Right cardiac atrium (tissue), 5 donors: ENCODE data around the gene ZNF443. TPM values are rescaled to one million over a fixed set of nuclear protein-coding genes. Genes with fewer than 3 reads are reported as not detected.
"Not testable (repeated sequence)": the region's sequence is repeated elsewhere in the genome, so short reads cannot be mapped to it uniquely, and the experiment has no call there.

ENCODE experiments used
- ATAC-seq, 2 donors: fragments of 200-7000 bp; cut with Tn5 transposase; one replicate each; pipeline versions ENCODE4 v1.8.0 to v1.9.1; 2020; ENCODE audit warnings: moderate library complexity in 2 of 2, mild to moderate bottlenecking in 1 of 2
- DNase-seq, 3 donors: peaks; one replicate each; pipeline ENCODE4 v3.0.0-alpha.2; 2020
- H3K27ac ChIP-seq: one replicate; pipeline ENCODE4 v1.5.1; 2013; ENCODE audit warnings: mild to moderate bottlenecking, low read length, control low read depth, moderate library complexity
- H3K27me3 ChIP-seq: one replicate; pipeline ENCODE4 v1.6.1; 2013; ENCODE audit not compliant: control insufficient read depth, insufficient read depth
- H3K4me1 ChIP-seq: one replicate; pipeline ENCODE4 v1.6.1; 2013; ENCODE audit warnings: low read length; ENCODE audit not compliant: control insufficient read depth, insufficient read depth
- H3K4me3 ChIP-seq: one replicate; pipeline ENCODE4 v1.5.1; 2013; ENCODE audit warnings: low read length, control low read depth
- H3K9me3 ChIP-seq: one replicate; pipeline ENCODE4 v1.6.1; 2013; ENCODE audit warnings: low read length; ENCODE audit not compliant: control insufficient read depth
- WGBS: extraction: QIAGEN DNeasy Blood & Tissue Kit; methylation state at CpG from one replicate; pipeline ENCODE4 v1.1.7; 2013; 5-methylcytosine and 5-hydroxymethylcytosine counted together
- intact Hi-C, 4 donors: fragments of 100-400 bp; cut with DNase I; formaldehyde crosslinking; loops; one replicate each; pipeline versions ENCODE4 v1.11.0 to v1.14.0; 2022 to 2023
- polyA plus RNA-seq: library from polyadenylated mRNA; stranded (reverse); fragments of 200-250 nt; gene quantifications from one replicate; pipeline ENCODE4 v1.2.3, GENCODE V29; 2013
- total RNA-seq, 4 donors: library from RNA; stranded (reverse); fragmentation: NEBNext Ultra II Directional; extraction: Animal tissue kit (Norgen Biotek cat#: 25700); gene quantifications; one replicate each; pipeline ENCODE4 v1.2.1, GENCODE V29; 2021
- donor health status: healthy with polysubstance abuse.
- donor health status: DM: no; HTN: yes; CAD: no.
- donor health status: DM: no; HTN: no; CAD: no.
- donor health status: DM: no; HTN: yes; CAD: no; lungs with severe emphysema.
- donor health status: DM: yes; HTN: yes; CAD: no.

ZNF443 gene
- total and polyA plus RNA-seq, 5 donors: 1.7 to 2.7 (median 2.6) TPM

DNA sequence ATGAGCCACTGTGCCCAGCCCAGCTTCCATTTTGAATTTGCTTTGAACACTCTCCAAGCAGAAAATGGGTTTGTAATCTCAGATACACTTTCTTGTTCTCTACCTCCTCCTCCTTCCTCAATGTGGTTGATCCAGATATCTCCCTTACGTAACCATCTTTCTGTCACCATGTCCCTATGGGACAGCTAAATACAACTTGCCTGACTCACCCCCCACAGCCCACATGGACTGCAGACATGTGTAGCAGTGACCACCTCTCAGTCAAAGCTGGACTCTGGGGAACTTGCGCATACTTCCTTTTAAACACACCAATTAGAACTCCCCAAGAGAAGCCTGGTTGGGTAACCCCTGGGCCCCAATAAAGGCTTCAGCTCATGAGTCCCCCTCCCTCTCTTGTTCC, 28.9 kb downstream of the ZNF443 start:
- WGBS: 96% methylated on average over 2 of the region's 2 CpGs

DNA sequence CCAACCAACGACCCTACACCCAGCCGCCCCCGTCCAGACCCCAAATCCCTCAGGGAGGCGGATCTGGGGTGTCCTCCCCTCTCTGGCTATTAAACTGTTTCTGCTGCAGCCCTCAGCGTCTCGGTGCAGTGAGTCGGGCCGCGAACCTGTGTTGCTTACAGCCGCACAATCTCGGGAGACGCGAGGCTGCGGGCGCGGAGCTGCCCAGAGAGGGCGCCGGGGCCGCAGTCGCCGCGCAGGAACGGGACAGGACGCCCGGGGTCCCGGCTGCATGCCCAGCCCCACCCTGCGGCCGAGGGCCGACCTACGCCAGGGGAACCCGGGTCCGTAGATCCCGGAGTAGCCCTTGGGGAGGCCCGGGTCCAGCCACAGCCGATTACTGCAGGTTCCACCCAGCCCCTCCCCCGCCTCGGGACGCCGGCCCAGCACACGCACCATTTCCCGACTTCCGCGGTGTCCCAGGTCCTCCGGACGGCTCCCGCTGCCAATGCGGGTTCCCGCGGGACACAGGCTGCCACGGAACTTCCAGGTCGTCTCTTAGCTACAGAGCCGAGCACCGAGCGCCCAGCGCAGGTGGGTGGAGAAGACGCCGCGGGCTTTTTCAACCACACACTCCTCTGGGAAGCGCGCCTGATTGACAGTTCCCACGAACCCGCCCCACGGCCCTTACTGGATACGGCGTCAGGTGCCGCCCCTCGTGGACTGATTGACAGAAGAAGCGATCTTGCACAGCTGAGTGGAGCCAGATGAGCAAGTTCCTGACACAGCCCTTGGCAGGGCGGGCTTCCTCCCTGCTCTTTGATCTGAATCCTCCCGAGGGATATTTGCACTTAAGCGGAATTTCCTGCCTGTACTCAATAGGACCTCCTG, 40.0 kb downstream of the ZNF443 start, which contains the start of gene ZNF799:
TSS of gene ZNF799 (minus strand) at position 639 of the 870 bp plus-strand sequence. CDS start at position 438, 201 bp downstream.
- no peaks in the 10 kb centered on the region for H3K27me3 ChIP-seq
- intact Hi-C loops: no loop called here
- peak within 1 kb of the TSS; percentile 78 for H3K27ac ChIP-seq
- peaks cover 1% of the 10 kb centered on the region for H3K4me1 ChIP-seq
- H3K4me3 ChIP-seq: peak within 1 kb of the TSS; percentile 73
- DNase-seq (peak; percentile 98 to 100 (median 99)), ATAC-seq (peak; percentile 99 to 100)
- H3K9me3 ChIP-seq: no peaks in the 10 kb centered on the region
- under 1% methylated on average over 71 of the region's 71 CpGs for WGBS

More for the DNA sequence above, 28.9 kb downstream of the ZNF443 start:
- no peak for DNase-seq
- intact Hi-C loops: no loop called here
- H3K4me1 ChIP-seq: no peaks in the 10 kb centered on the region
- H3K9me3 ChIP-seq: no peaks in the 10 kb centered on the region
- no peaks in the 10 kb centered on the region for H3K27me3 ChIP-seq
- H3K27ac ChIP-seq: no peak overlapping the region
- no peak overlapping the region for H3K4me3 ChIP-seq
- ATAC-seq: no peak

DNA sequence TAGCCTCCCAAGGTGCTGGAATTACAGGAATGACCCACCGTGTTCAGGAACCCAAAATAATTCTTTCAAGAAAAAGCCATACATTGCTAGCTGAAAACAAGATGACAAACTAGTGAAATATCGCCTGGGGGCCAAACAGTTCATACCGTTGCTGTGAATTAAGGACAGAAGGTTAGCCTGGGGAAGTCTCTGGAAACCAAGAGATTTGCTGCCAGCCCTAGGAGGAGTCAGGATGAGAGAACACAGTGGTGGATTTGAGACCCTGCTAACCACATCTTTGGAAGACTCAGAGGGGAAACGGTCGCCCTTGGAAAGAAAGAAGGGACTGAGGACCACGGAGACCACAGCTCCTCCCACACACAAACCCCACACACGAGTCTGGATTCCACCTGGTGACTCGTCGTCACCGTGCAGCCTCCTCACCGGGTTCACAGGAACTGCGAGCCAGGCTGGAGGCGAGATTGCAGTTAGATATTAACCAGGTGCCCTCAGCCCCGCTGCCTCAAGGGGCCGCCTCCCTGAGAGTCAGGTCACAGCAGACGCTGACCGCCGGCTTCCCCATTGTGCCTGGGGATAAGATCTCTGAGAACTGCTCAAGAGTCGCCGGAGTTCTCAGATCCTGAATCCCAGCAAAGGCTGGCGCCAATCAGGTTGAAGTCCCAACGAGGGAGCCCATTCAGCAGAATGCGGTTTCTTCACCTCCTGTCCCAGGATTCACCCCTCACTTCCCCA, 40.8 kb downstream of the ZNF443 start:
- DNase-seq, intact Hi-C loops, H3K4me1 ChIP-seq, H3K9me3 ChIP-seq, H3K27me3 ChIP-seq: not testable (repeated sequence)
- peak overlapping the region; percentile 69 for H3K27ac ChIP-seq
- H3K4me3 ChIP-seq: peak overlapping the region; percentile 73
- 4% methylated on average over 23 of the region's 23 CpGs for WGBS
- ATAC-seq: peak in 1 of 2 donors; percentile 27

DNA sequence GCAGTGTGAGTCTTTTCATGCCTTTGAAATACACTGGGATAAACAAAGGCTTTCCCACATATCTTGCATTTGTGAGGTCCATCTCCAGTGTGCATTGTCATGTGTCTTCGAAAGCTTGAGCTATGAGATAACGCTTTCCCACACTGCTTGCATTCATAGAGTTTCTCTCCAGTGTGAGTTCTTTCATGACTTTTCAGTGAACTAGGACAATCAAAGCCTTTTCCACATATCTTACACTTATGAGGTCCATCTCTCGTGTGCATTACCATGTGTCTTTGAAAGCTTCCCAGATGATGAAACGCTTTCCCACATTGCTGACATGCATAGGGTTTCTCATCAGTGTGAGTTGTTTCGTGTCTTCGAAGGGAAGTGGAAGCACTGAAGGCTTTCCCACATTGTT, 49.7 kb downstream of the ZNF443 start:
- intact Hi-C loops: not testable (repeated sequence)

DNA sequence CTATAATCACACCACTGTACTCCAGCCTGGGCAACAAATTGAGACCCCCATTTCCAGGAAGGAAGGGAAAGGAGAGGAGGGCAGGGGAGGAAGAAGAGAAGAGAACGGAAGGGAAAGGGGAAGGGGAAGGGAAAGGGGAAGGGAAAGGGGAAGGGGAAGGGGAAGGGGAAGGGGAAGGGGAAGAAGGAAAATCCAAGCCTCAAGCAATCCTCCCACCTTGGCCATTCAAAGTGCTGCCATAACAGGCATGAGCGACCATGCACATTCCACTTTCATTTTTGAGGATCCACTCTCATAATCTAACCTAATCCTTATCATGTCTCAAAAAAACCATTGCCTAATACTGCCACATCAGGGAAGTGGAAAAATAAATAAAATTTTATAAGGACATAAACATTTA, 54.5 kb downstream of the ZNF443 start:
- ATAC-seq, H3K9me3 ChIP-seq: not testable (repeated sequence)
- 93% methylated on average over 2 of the region's 2 CpGs for WGBS

More for the DNA sequence above, 49.7 kb downstream of the ZNF443 start:
- not testable (repeated sequence) for H3K27me3 ChIP-seq, H3K4me1 ChIP-seq, H3K9me3 ChIP-seq, H3K4me3 ChIP-seq, DNase-seq, ATAC-seq, H3K27ac ChIP-seq
- 95% methylated on average over 6 of the region's 6 CpGs for WGBS

DNA sequence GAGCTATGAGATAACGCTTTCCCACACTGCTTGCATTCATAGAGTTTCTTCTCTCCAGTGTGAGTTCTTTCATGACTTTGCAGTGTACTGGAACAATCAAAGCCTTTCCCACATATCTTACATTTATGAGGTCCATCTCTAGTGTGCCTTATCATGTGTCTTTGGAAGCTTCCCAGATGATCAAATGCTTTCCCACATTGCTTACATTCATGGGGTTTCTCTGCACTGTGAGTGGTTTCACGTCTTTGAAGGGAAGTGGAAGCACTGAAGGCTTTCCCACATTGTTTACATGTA, 60.4 kb downstream of the ZNF443 start:
- no peaks in the 10 kb centered on the region for H3K27me3 ChIP-seq
- H3K9me3 ChIP-seq: peaks cover 3% of the 10 kb centered on the region
- no peak overlapping the region for H3K27ac ChIP-seq
- WGBS: 84% methylated on average over 2 of the region's 2 CpGs
- no peaks in the 10 kb centered on the region for H3K4me1 ChIP-seq
- H3K4me3 ChIP-seq: no peak overlapping the region
- intact Hi-C loops: no loop called here
- ATAC-seq (no peak), DNase-seq (no peak)

More for the DNA sequence above, 54.5 kb downstream of the ZNF443 start:
- H3K27ac ChIP-seq, H3K27me3 ChIP-seq, H3K4me1 ChIP-seq, H3K4me3 ChIP-seq, intact Hi-C loops, DNase-seq: not testable (repeated sequence)

DNA sequence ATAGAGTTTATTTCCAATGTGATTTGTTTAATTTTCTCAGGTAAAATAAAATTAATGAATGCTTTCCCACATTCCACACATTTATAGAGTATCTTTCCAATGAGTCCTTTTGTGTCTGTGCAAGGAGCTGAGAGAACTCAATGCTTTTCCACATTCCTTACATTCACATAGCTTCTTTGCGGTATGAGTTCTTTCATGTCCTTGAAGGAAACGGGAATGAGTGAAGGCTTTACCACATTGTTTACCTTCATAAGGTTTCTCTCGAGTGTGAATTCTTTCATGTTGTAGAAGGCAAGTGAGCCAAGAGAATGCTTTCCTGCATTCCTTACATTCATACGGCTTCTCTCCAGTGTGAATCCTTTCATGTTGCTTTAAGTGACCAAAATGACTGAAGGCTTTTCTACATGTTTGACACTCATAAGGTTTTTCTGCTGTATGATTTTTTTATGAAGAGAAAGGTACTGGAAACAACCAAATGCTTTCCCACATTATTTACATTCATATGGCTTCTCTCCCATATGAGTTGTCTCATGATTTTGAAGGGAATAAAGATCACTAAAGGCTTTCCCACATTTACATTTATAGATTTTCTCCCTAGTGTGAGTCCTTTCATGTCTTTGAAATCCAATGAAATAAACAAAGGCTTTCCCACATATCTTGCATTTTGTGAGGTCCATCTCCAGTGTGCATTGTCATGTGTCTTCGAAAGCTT, 60.9 kb downstream of the ZNF443 start:
- no peak for ATAC-seq
- no peaks in the 10 kb centered on the region for H3K27me3 ChIP-seq
- 94% methylated on average over 5 of the region's 5 CpGs for WGBS
- no peak overlapping the region for H3K27ac ChIP-seq
- no peaks in the 10 kb centered on the region for H3K4me1 ChIP-seq
- no peak for DNase-seq
- H3K4me3 ChIP-seq: no peak overlapping the region
- intact Hi-C loops: no loop called here
- H3K9me3 ChIP-seq: peaks cover 3% of the 10 kb centered on the region

Other genes starting within 250 kb of the ZNF443 start
- gene ZNF44, start 146.1 kb downstream of the ZNF443 start, total RNA-seq: 10 to 100 TPM in 1 of 4 donors, 1 to 10 TPM in 3; 8.9 to 13.1 (median 9.5) TPM
- gene ZNF44, start 146.1 kb downstream of the ZNF443 start, polyA plus RNA-seq: 5.3 TPM
- 1 to 10 TPM; 4.5 to 5.3 (median 4.8) TPM for gene ZNF563, start 107.4 kb downstream of the ZNF443 start, total RNA-seq
- 5.7 TPM for gene ZNF563, start 107.4 kb downstream of the ZNF443 start, polyA plus RNA-seq
- 1 to 10 TPM; 2.7 to 3.7 (median 3.2) TPM for gene ZNF442, start 75.3 kb downstream of the ZNF443 start, total RNA-seq
- gene ZNF442, start 75.3 kb downstream of the ZNF443 start, polyA plus RNA-seq: 0.84 TPM
- 1 to 10 TPM; 2.3 to 3.4 (median 3.0) TPM for gene ZNF799, start 39.8 kb downstream of the ZNF443 start, total RNA-seq
- gene ZNF799, start 39.8 kb downstream of the ZNF443 start, polyA plus RNA-seq: 2.1 TPM
- 1 to 10 TPM; 1.3 to 2.6 (median 2.0) TPM for gene ZNF709, start 43.8 kb upstream of the ZNF443 start, total RNA-seq
- 1.3 TPM for gene ZNF709, start 43.8 kb upstream of the ZNF443 start, polyA plus RNA-seq
- gene ZNF564, start 110.5 kb upstream of the ZNF443 start, total RNA-seq: 10 to 100 TPM; 10.1 to 13.6 (median 12.1) TPM
- 4.6 TPM for gene ZNF564, start 110.5 kb upstream of the ZNF443 start, polyA plus RNA-seq
- 1 to 10 TPM; 4.9 to 7.1 (median 6.0) TPM for gene ZNF490, start 169.8 kb upstream of the ZNF443 start, total RNA-seq
- 0.86 TPM for gene ZNF490, start 169.8 kb upstream of the ZNF443 start, polyA plus RNA-seq
- gene ZNF791, start 169.9 kb upstream of the ZNF443 start, total RNA-seq: 10 to 100 TPM; 19.8 to 26.7 (median 20.9) TPM
- gene ZNF791, start 169.9 kb upstream of the ZNF443 start, polyA plus RNA-seq: 6.8 TPM
- gene MAN2B1, start 225.7 kb upstream of the ZNF443 start, total RNA-seq: 10 to 100 TPM; 32.7 to 52.6 (median 42.1) TPM
- 19.8 TPM for gene MAN2B1, start 225.7 kb upstream of the ZNF443 start, polyA plus RNA-seq
- gene WDR83, start 225.8 kb upstream of the ZNF443 start, total RNA-seq: 10 to 100 TPM in 1 of 4 donors, 1 to 10 TPM in 3; 6.3 to 10.5 (median 8.1) TPM
- 10.0 TPM for gene WDR83, start 225.8 kb upstream of the ZNF443 start, polyA plus RNA-seq
- gene DHPS, start 240.9 kb upstream of the ZNF443 start, total RNA-seq: 10 to 100 TPM; 40.8 to 52.0 (median 49.7) TPM
- 49.4 TPM for gene DHPS, start 240.9 kb upstream of the ZNF443 start, polyA plus RNA-seq
- not detected for gene GNG14, start 247.0 kb upstream of the ZNF443 start, total RNA-seq
- gene GNG14, start 247.0 kb upstream of the ZNF443 start, polyA plus RNA-seq: not detected